Common myeloid progenitor, CD34-positive (primary cell): Measurements from ENCODE around the gene ADGRG7.

ENCODE experiments used
- CTCF ChIA-PET: fragments of 350-600 bp; sonication (Branson Sonifier 250); formaldehyde crosslinking; loops from one replicate; lab custom pipeline; 2021; ENCODE audit warnings: antibody characterized with exemption; lab: Charles Lee
- POLR2A ChIA-PET: fragments of 350-600 bp; sonication (Branson Sonifier 250); formaldehyde crosslinking; loops from one replicate; lab custom pipeline; 2021; ENCODE audit warnings: antibody characterized with exemption; lab: Charles Lee
- DNase-seq, 3 donors: peaks; one replicate each; pipeline versions ENCODE4 v3.0.0 to v3.0.0-alpha.2; 2013
- H3K27ac ChIP-seq, 2 experiments: 1 replicate in 1 of 2; 2 replicates in 1 of 2; pipeline ENCODE4 v1.7.0; 2013; ENCODE audit warnings: inconsistent platforms in 2 of 2, low read length in 2 of 2, mild to moderate bottlenecking in 2 of 2, low read depth in 1 of 2, moderate library complexity in 1 of 2; ENCODE audit not compliant: severe bottlenecking in 2 of 2, insufficient read depth in 1 of 2, poor library complexity in 1 of 2
- H3K27me3 ChIP-seq, 5 experiments: replicated peaks in 2 of 5; 1 replicate in 3 of 5; 2 replicates in 2 of 5; pipeline versions ENCODE4 v1.6.1 to v1.7.0; 2013; ENCODE audit warnings: low read length in 4 of 5, mild to moderate bottlenecking in 2 of 5, moderate library complexity in 2 of 5, inconsistent platforms in 1 of 5; ENCODE audit not compliant: insufficient read depth in 5 of 5, control insufficient read depth in 4 of 5
- H3K36me3 ChIP-seq, 4 experiments: 1 replicate in 2 of 4; 2 replicates in 2 of 4; pipeline versions ENCODE4 v1.6.1 to v1.7.0; 2013; ENCODE audit warnings: low read length in 3 of 4, control low read depth in 1 of 4, mild to moderate bottlenecking in 1 of 4; ENCODE audit not compliant: control insufficient read depth in 4 of 4, insufficient read depth in 4 of 4
- H3K4me1 ChIP-seq, 4 experiments: 1 replicate in 3 of 4; 2 replicates in 1 of 4; pipeline versions ENCODE4 v1.6.1 to v1.7.1; 2013; ENCODE audit warnings: low read length in 3 of 4, mild to moderate bottlenecking in 3 of 4, control low read depth in 1 of 4, inconsistent platforms in 1 of 4, moderate library complexity in 1 of 4; ENCODE audit not compliant: control insufficient read depth in 4 of 4, insufficient read depth in 4 of 4; ENCODE audit errors: control extremely low read depth in 1 of 4
- H3K4me3 ChIP-seq, 7 experiments: 1 replicate in 4 of 7; 2 replicates in 3 of 7; pipeline versions ENCODE4 v1.5.1 to v1.7.0; 2013; ENCODE audit warnings: mild to moderate bottlenecking in 7 of 7, low read length in 6 of 7, moderate library complexity in 6 of 7, inconsistent platforms in 2 of 7, low read depth in 2 of 7, control low read depth in 1 of 7; ENCODE audit not compliant: insufficient read depth in 4 of 7, control insufficient read depth in 1 of 7; ENCODE audit errors: extremely low read depth in 1 of 7
- H3K9me3 ChIP-seq, 5 experiments: 1 replicate in 4 of 5; 2 replicates in 1 of 5; pipeline versions ENCODE4 v1.6.1 to v1.7.1; 2013; ENCODE audit warnings: low read length in 4 of 5, mild to moderate bottlenecking in 2 of 5, inconsistent platforms in 1 of 5, low read depth in 1 of 5, moderate library complexity in 1 of 5; ENCODE audit not compliant: control insufficient read depth in 4 of 5, insufficient read depth in 2 of 5; ENCODE audit errors: control extremely low read depth in 1 of 5
- WGBS: methylation state at CpG from one replicate; pipeline ENCODE4 v1.1.5; 2013; ENCODE audit not compliant: insufficient coverage; 5-methylcytosine and 5-hydroxymethylcytosine counted together

The ADGRG7 gene

GRCh38 chr3:100706365-100706764 is 97.0 kb downstream of the ADGRG7 start:
- H3K4me1 ChIP-seq = peaks cover 8 to 21% (median 16%) of the 10 kb centered on the region in 4 experiments
- H3K4me3 ChIP-seq = no peak overlapping the region
- H3K36me3 ChIP-seq = peaks cover 0 to 1% (median 0%) of the 10 kb centered on the region in 4 experiments
- no peak overlapping the region for H3K27ac ChIP-seq
- POLR2A ChIA-PET = no interaction called here
- H3K9me3 ChIP-seq = no peaks in the 10 kb centered on the region
- no peak for DNase-seq
- WGBS = no CpG with 5 or more reads among the region's 3 CpGs
- no peaks in the 10 kb centered on the region for H3K27me3 ChIP-seq
- CTCF ChIA-PET = interaction anchor here (0.8 kb wide), 1 partner anchor 103 kb away, joined by 3 read pairs; no protein-coding TSS in a partner anchor

- H3K9me3 ChIP-seq = no peaks in the 10 kb centered on the region
- 100% methylated on average over 1 of the region's 3 CpGs for WGBS
- peaks cover 8 to 23% (median 18%) of the 10 kb centered on the region in 4 experiments for H3K4me1 ChIP-seq
- peak in 1 of 3 donors; percentile 16 for DNase-seq
- H3K27me3 ChIP-seq = no peaks in the 10 kb centered on the region
- POLR2A ChIA-PET = no interaction called here
- CTCF ChIA-PET = interaction anchor here (0.9 to 2.5 kb wide), 3 partner anchors 26 to 246 kb away, joined by 3 to 8 read pairs (median 4); no protein-coding TSS in a partner anchor
- H3K27ac ChIP-seq = peak overlapping the region; percentile 64 to 91
- peak overlapping the region in 6 of 7 experiments; percentile 51 to 92 (median 79) for H3K4me3 ChIP-seq
- peaks cover 0 to 15% (median under 1%) of the 10 kb centered on the region in 4 experiments for H3K36me3 ChIP-seq
These were observed 99.2 kb downstream of the ADGRG7 start for GRCh38 chr3:100708644-100708988.

- no peaks in the 10 kb centered on the region for H3K9me3 ChIP-seq
- CTCF ChIA-PET = interaction anchor here (0.7 to 3.4 kb wide), 13 partner anchors 13 to 393 kb away, joined by 3 to 12 read pairs (median 4); no protein-coding TSS in a partner anchor
- H3K27ac ChIP-seq = peak within 1 kb of the TSS; percentile 84 to 91
- peak within 1 kb of the TSS; percentile 61 to 92 (median 80) for H3K4me3 ChIP-seq
- POLR2A ChIA-PET = interaction anchor here (0.5 to 0.9 kb wide), 2 partner anchors 9 to 17 kb away, joined by 3 read pairs; no protein-coding TSS in a partner anchor
- peaks cover 2 to 20% (median 5%) of the 10 kb centered on the region in 4 experiments for H3K36me3 ChIP-seq
- peaks cover 8 to 23% (median 18%) of the 10 kb centered on the region in 4 experiments for H3K4me1 ChIP-seq
- 0% methylated on average over 42 of the region's 76 CpGs for WGBS
- peak; percentile 98 to 100 (median 99) for DNase-seq
- no peaks in the 10 kb centered on the region for H3K27me3 ChIP-seq
These were observed 99.8 kb downstream of the ADGRG7 start, which contains the start of gene TFG for GRCh38 chr3:100708989-100709841. Gene TFG, plus strand, starts transcription at chr3:100709494. Its CDS starts 4,192 bp downstream, at chr3:100713686.

GRCh38 chr3:100709842-100710260 is 100.5 kb downstream of the ADGRG7 start:
- ChIA-PET CTCF (interaction anchor here (0.7 to 3.4 kb wide), 17 partner anchors 12 to 393 kb away, joined by 3 to 12 read pairs (median 4); no protein-coding TSS in a partner anchor), POLR2A (interaction anchor here (0.5 to 0.9 kb wide), 2 partner anchors 9 to 16 kb away, joined by 3 read pairs; no protein-coding TSS in a partner anchor)

GRCh38 chr3:100710261-100710968 is 101.0 kb downstream of the ADGRG7 start:
- H3K9me3 ChIP-seq = no peaks in the 10 kb centered on the region
- peaks cover 6 to 32% (median 12%) of the 10 kb centered on the region in 4 experiments for H3K36me3 ChIP-seq
- DNase-seq = peak; percentile 57 to 81 (median 75)
- POLR2A ChIA-PET = interaction anchor here (0.9 kb wide), 1 partner anchor 15 kb away, joined by 3 read pairs; no protein-coding TSS in a partner anchor
- H3K27ac ChIP-seq = peak overlapping the region; percentile 74 to 85
- CTCF ChIA-PET = interaction anchor here (0.7 to 3.4 kb wide), 21 partner anchors 12 to 394 kb away, joined by 3 to 12 read pairs (median 3); no protein-coding TSS in a partner anchor
- H3K27me3 ChIP-seq = no peaks in the 10 kb centered on the region
- peaks cover 8 to 23% (median 18%) of the 10 kb centered on the region in 4 experiments for H3K4me1 ChIP-seq
- H3K4me3 ChIP-seq = peak overlapping the region; percentile 61 to 92 (median 78)
- 43% methylated on average over 8 of the region's 8 CpGs for WGBS

More at GRCh38 chr3:100709842-100710260, 100.5 kb downstream of the ADGRG7 start:
- no peaks in the 10 kb centered on the region for H3K27me3 ChIP-seq
- peak overlapping the region; percentile 84 to 91 for H3K27ac ChIP-seq
- peak; percentile 50 to 81 (median 78) for DNase-seq
- H3K4me3 ChIP-seq = peak overlapping the region; percentile 61 to 92 (median 78)
- H3K4me1 ChIP-seq = peaks cover 8 to 23% (median 18%) of the 10 kb centered on the region in 4 experiments
- peaks cover 3 to 26% (median 7%) of the 10 kb centered on the region in 4 experiments for H3K36me3 ChIP-seq
- WGBS = 1% methylated on average over 12 of the region's 23 CpGs
- no peaks in the 10 kb centered on the region for H3K9me3 ChIP-seq

GRCh38 chr3:100715176-100715575 is 105.8 kb downstream of the ADGRG7 start:
- CTCF ChIA-PET = interaction anchor here (1.0 kb wide), 1 partner anchor 28 kb away, joined by 3 read pairs; no protein-coding TSS in a partner anchor
- no peak overlapping the region for H3K27ac ChIP-seq
- H3K27me3 ChIP-seq = no peaks in the 10 kb centered on the region
- H3K4me1 ChIP-seq = peaks cover 6 to 13% (median 11%) of the 10 kb centered on the region in 4 experiments
- POLR2A ChIA-PET = no interaction called here
- no peak overlapping the region for H3K4me3 ChIP-seq
- DNase-seq = no peak
- H3K9me3 ChIP-seq = no peaks in the 10 kb centered on the region
- peaks cover 18 to 63% (median 34%) of the 10 kb centered on the region in 4 experiments for H3K36me3 ChIP-seq
